GM18858 (cell line): ENCODE data around the gene ZFAND3.

ENCODE experiments used
- ATAC-seq: cut with Tn5 transposase; IDR thresholded peaks from one replicate; pipeline ENCODE4 v1.9.1; 2021; ENCODE audit not compliant: unreplicated experiment

ZFAND3 gene

GRCh38 chr6:38161754-38162492, 342.4 kb downstream of the ZFAND3 start:
- no peak for ATAC-seq

DNA sequence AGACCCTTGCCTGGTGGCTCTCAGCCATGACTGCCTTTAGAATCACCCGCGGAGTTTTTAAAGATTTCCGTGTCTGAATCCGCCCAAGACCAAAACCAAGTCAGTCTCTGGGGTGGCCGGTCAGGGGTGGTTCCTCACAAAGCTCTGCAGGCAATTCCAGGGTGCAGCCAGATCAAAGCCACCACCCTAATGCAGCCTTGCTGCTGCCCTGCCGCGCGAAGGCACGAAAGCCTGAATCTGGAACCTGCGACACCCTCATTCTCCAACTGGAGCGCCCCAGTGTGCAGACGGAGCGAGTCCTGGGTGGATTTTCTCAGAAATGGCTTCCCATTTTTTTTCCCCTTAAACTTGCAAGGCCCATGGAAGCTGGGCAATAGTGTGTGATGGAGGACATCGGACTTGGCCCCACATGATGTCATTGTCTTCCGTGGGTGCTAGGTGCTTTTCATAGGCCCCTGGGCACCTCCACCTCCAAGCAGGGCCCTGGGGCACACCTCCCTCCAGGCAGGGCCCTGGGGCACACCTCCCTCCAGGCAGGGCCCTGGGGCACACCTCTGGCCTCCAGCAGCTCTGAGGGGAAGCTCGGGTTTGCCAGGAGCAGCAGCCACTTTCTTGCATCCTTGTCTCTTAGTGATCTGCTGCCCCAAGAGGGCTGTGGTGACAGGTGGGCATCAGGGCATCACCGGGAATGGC, 343.1 kb downstream of the ZFAND3 start:
- ATAC-seq, result no peak

GRCh38 chr6:38163186-38164130, 343.9 kb downstream of the ZFAND3 start:
- no peak for ATAC-seq

- ATAC-seq, result no peak
These were observed 344.6 kb downstream of the ZFAND3 start for GRCh38 chr6:38164131-38164481.

GRCh38 chr6:38164671-38165108, 345.2 kb downstream of the ZFAND3 start:
- no peak for ATAC-seq

GRCh38 chr6:38166411-38167240, 347.1 kb downstream of the ZFAND3 start:
- ATAC-seq, result no peak

DNA sequence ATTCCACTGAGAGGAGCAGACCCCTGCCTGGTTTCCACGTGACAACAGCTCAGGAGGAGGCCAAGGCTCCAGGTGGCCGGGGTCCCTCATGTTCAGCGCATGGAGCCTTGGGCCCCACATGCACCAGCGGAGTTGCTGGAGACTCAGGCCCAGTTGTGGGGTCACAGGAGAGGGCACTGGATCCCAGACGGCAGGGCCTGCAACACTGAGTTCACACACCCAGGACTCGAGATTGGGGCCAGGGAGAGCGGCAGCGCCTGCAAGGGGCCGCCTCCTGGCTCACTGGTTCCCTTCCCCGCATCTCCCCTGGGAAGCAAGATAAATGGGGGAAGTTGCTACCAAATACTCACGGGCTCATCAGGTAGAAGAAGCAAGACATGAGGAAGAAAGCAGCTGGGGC, 348.1 kb downstream of the ZFAND3 start:
- no peak for ATAC-seq

DNA sequence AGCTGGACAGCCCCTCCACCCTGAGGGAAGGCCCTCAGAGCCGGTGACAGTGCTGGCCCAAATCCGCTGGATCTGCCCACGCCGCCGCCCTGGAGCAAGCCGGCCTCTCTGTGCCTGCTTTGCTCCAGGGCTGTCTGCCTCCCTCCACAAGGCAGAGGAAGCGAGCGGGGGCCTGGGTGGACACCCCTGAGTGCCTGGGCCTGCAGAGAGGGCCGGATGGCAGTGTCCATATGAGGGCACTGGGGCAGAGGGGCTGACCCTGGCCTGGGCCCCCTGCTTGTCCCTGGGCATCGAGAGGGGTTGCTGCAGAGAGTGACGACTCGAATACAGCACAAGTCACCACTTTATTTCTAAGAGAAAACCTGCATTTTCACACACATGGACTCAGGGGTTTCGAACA, 348.6 kb downstream of the ZFAND3 start:
- ATAC-seq, result no peak

DNA sequence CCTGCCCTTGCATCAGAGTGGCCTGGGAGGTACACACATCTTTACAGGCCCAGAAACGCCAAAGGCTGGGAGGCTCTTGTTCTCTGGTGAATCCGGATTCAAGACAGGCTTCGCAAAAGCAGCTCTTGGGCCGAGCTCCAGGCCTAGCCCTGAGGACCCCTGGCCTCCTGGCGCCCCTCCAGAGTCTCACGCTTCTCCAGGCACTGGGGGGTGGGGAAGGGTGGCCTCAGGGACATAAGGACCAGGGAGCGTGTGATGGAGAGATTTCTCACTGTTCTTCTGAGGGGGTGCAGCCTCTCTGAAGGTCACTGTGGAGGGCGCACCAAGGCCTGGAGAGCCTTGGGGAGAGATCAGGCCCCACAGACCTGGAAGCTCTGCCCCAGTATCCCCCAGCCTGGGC, 349.2 kb downstream of the ZFAND3 start:
- no peak for ATAC-seq

DNA sequence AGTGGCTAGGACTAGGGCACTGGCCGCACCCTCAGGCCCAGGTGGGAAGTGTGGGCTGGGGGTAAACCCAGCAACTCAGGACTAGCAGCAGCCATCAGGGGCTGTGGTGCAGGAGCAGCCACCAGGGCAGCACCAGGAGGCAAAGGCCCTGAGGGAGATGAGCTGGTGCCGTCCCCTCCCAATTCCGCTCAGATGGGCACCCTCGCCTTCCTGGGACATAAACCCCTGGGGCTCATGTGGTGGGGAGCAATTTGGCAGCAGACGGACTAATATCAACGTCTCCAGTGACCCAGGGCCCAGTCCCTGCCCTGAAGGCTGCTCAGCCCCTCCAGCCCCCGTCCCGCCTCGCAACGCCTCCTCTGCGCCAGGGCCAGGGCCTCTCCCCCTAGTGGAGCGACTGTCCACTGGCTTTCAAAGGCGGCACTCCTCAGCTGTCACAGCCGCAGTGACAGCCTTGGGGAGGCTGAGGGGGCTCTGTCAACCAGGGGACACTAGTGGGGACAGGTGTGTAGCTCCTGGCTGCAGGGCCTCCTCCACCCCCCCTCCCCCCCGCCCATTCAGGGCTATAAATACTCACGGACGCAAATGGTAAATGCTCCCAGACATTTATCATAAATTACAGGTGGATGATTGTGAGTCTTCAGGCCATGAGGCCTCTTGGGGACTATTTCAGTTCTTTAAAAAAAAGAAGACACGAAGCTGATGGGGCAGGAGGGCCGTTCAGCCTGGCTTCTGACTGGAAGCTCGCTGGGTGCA, 349.9 kb downstream of the ZFAND3 start:
- ATAC-seq, result no peak

GRCh38 chr6:38169977-38170526, 350.5 kb downstream of the ZFAND3 start:
- no peak for ATAC-seq

DNA sequence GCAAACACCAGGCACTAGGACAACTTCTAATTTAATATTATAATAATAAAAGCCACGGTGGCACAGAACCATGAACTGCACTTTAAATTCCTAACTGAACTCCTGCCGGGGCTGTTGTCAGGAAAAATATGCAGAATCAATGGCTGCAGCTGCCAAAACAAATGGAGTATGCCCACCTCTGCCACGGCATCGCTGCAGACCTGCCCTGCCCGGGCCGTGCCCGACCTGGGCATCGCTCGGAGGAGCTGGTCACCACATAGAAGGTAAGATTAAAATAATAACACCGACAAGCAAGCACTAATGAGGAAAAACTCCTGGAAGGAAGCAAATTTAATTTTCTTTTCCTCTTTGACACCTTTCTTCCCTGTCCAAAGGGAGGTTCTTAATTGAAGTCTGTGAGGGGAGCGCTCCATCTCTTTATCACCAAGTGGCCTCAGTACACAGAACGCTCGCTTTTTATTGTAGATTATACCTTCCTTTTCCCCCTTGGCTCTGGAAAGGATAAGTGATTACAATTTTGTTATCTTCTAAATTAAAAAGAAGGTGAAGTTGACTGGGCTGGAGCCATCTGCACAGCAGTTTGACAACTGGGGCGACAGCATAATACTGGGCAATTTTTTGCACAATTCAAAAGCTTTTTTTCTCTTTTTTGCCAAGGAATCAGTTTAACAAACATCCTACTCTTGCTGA, 351.3 kb downstream of the ZFAND3 start:
- no peak for ATAC-seq

DNA sequence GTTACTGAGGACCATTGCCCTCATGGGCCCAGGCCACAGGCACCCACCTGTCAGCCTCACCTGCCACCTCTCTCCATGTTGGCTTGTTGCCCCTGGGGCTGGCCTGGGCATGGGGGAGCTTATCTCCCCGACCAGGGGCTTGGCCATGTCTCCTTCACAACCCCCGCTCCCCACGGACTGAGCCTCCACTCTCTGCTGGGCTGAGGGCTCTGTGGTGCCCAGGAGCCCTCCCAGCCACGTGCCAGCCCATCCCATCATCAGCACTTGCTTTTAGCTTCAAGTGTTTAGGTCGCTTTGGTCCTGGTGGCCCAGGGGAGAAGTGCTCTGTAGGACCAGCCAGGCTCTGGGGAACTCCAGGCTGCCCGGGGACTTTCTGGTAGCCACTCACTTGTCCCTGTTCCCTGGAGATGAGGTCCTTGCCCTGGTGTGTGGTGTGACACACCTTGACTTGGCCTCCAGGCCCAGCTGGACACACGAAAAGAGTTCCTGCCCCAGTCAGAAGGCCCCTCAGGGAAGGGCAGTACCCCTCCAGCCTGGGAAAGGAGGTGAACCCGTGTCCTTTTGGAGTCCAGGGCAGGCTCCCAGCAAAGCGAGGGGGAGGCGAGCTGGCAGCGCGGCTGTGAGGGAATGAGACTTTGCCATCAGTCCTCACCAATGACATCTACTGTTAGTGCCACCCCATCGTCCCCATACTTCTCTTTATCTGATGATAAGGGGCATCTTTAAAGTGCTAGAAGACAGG, 352.6 kb downstream of the ZFAND3 start:
- no peak for ATAC-seq

DNA sequence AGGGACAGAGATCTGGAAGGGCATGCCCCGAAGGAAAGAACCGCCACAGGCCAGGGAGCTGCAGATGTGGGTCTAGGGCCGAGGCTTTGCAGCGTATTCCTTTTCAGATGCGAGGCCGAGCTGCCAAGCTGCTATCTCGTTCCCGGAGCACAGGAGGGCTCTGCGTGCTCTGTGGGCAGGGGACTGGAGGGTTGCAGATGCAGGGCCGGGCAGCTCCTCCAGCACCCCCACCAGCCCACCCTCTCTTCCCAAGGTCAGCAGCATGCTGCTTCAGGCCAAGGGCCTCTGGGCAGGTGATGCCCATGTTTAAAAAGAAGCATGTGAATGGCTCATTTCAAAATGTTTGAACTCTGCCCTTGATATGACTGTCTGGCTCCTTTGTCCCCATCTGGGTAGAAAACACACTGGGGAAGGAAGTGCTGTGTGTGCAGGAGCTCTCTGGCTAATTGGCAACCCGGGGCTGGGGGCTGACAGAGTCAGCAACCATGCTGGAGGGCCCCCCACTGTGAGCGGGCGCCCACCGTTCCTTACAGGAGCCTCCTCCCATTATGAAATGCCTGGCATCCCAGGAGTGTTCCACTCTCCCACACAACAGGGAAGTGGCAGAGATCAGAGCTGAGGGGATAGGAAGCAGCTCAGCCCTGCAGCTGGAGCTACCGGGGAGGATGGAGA, 353.3 kb downstream of the ZFAND3 start:
- ATAC-seq, result no peak

- no peak for ATAC-seq
These were observed 354.4 kb downstream of the ZFAND3 start for GRCh38 chr6:38173909-38174308.

- no peak for ATAC-seq
These were observed 354.8 kb downstream of the ZFAND3 start for GRCh38 chr6:38174315-38174714.

DNA sequence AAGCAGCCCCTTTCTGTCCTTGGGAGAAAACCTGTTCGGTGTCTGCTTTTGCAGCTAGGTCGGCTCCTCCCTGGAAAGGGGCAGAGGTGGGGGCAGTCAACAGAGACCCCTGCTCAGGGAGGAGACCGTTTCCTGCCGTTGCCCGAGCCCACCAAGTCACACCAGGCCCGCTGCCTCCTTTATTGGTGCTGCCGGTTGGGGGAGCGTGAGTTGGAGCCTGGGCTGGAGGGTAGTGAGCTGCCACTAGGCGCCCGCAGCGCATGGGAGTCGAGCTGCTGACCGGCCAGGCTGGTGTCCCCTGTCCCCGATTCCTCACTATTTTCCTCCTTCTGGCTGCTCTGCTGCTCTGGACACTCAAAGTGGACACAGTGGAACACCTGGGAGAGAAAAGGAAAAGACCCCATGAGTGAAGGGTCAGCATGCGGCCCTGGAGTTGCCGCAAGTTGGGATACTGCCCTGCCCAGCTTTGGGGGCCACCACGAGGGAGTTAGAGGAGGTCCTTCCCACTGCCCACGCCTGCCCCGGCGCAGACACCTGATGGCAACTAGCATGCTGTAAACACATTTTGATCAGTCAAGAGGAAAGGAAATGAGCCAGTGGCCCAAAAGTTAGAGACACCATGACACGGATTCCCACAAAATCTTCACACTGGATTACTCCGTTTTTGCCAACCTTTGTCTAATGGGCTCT, 355.4 kb downstream of the ZFAND3 start:
- no peak for ATAC-seq
